ENCODE results near the gene ARSG.
"Not testable (repeated sequence)": the region's sequence is repeated elsewhere in the genome, so short reads cannot be mapped to it uniquely, and the experiment has no call there.

GRCh38 chr17:68309066-68309670 is 17.9 kb downstream of the ARSG start:
- TF ChIP-seq POGK (CRISPR knock-in tag; conservative IDR thresholded peaks at IDR 0.05); ZNF768 (CRISPR knock-in tag; IDR thresholded peaks at IDR 0.05); ATF7-NPFF (CRISPR knock-in tag; IDR thresholded peaks at IDR 0.05; ENCODE audit: low read depth); MAX (IDR thresholded peaks at IDR 0.05); ZNF550 (CRISPR knock-in tag; IDR thresholded peaks at IDR 0.05; ENCODE audit: borderline replicate concordance): not testable (repeated sequence)
